ENCODE measurements around the gene TAS1R3. TPM values are rescaled to one million over a fixed set of nuclear protein-coding genes. Genes with fewer than 3 reads are reported as not detected.

Gene TAS1R3
- total RNA-seq, 1 donor from 2014 or later: 1.3 TPM

GRCh38 chr1:1307261-1307922 lies 23.7 kb upstream of the TAS1R3 start:
- H3K4me3 Mint-ChIP-seq (ENCODE audit: unreplicated experiment): peak overlapping the region; percentile 97
- DNase-seq: peak; percentile 63
- peak overlapping the region; percentile 99 for H3K27ac Mint-ChIP-seq (ENCODE audit: unreplicated experiment)
- peaks cover 26% of the 10 kb centered on the region for H3K27me3 Mint-ChIP-seq (ENCODE audit: unreplicated experiment)
- no peaks in the 10 kb centered on the region for H3K36me3 Mint-ChIP-seq (ENCODE audit: unreplicated experiment)
- TF ChIP-seq, protein P1, sequence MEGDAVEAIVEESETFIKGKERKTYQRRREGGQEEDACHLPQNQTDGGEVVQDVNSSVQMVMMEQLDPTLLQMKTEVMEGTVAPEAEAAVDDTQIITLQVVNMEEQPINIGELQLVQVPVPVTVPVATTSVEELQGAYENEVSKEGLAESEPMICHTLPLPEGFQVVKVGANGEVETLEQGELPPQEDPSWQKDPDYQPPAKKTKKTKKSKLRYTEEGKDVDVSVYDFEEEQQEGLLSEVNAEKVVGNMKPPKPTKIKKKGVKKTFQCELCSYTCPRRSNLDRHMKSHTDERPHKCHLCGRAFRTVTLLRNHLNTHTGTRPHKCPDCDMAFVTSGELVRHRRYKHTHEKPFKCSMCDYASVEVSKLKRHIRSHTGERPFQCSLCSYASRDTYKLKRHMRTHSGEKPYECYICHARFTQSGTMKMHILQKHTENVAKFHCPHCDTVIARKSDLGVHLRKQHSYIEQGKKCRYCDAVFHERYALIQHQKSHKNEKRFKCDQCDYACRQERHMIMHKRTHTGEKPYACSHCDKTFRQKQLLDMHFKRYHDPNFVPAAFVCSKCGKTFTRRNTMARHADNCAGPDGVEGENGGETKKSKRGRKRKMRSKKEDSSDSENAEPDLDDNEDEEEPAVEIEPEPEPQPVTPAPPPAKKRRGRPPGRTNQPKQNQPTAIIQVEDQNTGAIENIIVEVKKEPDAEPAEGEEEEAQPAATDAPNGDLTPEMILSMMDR (IDR thresholded peaks at IDR 0.05; ENCODE audit: partially characterized antibody, unreplicated experiment): no peak
- H3K9me3 Mint-ChIP-seq (ENCODE audit: unreplicated experiment): peaks cover 13% of the 10 kb centered on the region
- no peaks in the 10 kb centered on the region for H3K4me1 Mint-ChIP-seq (ENCODE audit: low read depth, unreplicated experiment)

DNA sequence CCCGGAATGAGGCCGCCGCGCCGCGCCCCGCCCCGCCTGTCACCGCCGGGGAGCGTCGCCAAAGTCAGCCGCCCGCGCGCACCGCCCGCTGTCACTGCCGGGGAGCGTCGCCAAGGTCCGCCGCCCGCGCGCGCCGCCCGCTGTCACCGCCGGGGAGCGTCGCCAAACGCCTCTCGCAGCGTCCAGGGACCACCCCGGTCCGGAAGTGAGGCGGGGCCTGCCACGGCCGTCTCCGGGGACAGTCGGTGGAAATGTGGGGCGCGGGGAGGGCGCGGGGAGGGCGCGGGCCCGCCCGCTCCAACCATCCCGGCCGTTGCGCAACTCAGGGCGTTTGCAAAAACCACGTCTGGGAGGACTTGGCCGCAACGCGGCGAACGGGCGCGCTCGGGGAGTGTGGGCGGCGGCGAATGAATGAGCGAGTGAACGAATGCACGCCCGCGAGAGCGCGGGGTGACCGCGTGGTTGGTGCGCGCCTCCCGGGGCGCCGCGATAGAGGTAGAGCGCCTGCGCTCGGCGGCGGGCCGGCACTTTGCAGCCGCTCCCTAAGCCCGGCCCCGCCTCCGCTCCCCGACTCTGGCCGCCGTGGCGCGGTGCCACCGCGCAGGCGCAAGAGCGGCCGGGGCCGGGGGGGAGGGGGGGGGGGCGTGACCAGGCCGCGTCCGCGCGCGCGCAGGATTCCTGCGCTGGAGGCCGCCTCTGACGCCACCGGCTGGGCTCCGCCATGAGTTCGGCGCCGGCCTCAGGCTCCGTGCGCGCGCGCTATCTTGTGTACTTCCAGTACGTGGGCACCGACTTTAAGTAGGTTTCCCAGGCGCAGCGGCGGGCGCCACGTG lies 22.9 kb upstream of the TAS1R3 start, which contains the start of the genes ACAP3 and PUSL1:
TSS of gene ACAP3 (minus strand) at position 8 of the 833 bp plus-strand sequence. CDS start 115 bp downstream, outside the sequence.
TSS of gene PUSL1 (plus strand) at position 675 of the 833 bp plus-strand sequence. CDS start at position 722, 47 bp downstream.
- Mint-ChIP-seq H3K36me3 (ENCODE audit: unreplicated experiment) (no peaks in the 10 kb centered on the region), H3K27ac (ENCODE audit: unreplicated experiment) (peak within 1 kb of the TSS; percentile 99), H3K4me3 (ENCODE audit: unreplicated experiment) (peak within 1 kb of the TSS; percentile 97), H3K9me3 (ENCODE audit: unreplicated experiment) (peaks cover 13% of the 10 kb centered on the region), H3K4me1 (ENCODE audit: low read depth, unreplicated experiment) (no peaks in the 10 kb centered on the region), H3K27me3 (ENCODE audit: unreplicated experiment) (peaks cover 25% of the 10 kb centered on the region)
- TF ChIP-seq, protein P1 (IDR thresholded peaks at IDR 0.05; ENCODE audit: partially characterized antibody, unreplicated experiment): no peak
- DNase-seq: peak; percentile 89

GRCh38 chr1:1308756-1309250 lies 22.3 kb upstream of the TAS1R3 start:
- TF ChIP-seq, protein P1 (IDR thresholded peaks at IDR 0.05; ENCODE audit: partially characterized antibody, unreplicated experiment): no peak
- no peak for DNase-seq
- Mint-ChIP-seq H3K27ac (ENCODE audit: unreplicated experiment) (no peak overlapping the region), H3K4me3 (ENCODE audit: unreplicated experiment) (peak overlapping the region; percentile 81), H3K36me3 (ENCODE audit: unreplicated experiment) (no peaks in the 10 kb centered on the region), H3K9me3 (ENCODE audit: unreplicated experiment) (peaks cover 17% of the 10 kb centered on the region), H3K4me1 (ENCODE audit: low read depth, unreplicated experiment) (no peaks in the 10 kb centered on the region), H3K27me3 (ENCODE audit: unreplicated experiment) (peaks cover 26% of the 10 kb centered on the region)

GRCh38 chr1:1309251-1310108 lies 21.6 kb upstream of the TAS1R3 start:
- DNase-seq: no peak
- H3K27ac Mint-ChIP-seq (ENCODE audit: unreplicated experiment): no peak overlapping the region
- H3K36me3 Mint-ChIP-seq (ENCODE audit: unreplicated experiment): no peaks in the 10 kb centered on the region
- peaks cover 17% of the 10 kb centered on the region for H3K9me3 Mint-ChIP-seq (ENCODE audit: unreplicated experiment)
- peaks cover 22% of the 10 kb centered on the region for H3K27me3 Mint-ChIP-seq (ENCODE audit: unreplicated experiment)
- no peaks in the 10 kb centered on the region for H3K4me1 Mint-ChIP-seq (ENCODE audit: low read depth, unreplicated experiment)
- H3K4me3 Mint-ChIP-seq (ENCODE audit: unreplicated experiment): peak overlapping the region; percentile 81
- TF ChIP-seq, protein P1 (IDR thresholded peaks at IDR 0.05; ENCODE audit: partially characterized antibody, unreplicated experiment): no peak
